Keratinocyte (primary cell): ENCODE data around the gene PER2.

Experiments
- EZH2 ChIP-seq: IDR thresholded peaks from one replicate; pipeline ENCODE4 v1.6.1; 2012; ENCODE audit warnings: inconsistent platforms, mild to moderate bottlenecking, low read length, moderate library complexity
- TF ChIP-seq, protein P1 (sequence below), 3 experiments: IDR thresholded peaks in 1 of 3; conservative IDR thresholded peaks in 1 of 3; optimal IDR thresholded peaks in 1 of 3; 2 replicates in 2 of 3; 3 replicates in 1 of 3; pipeline versions ENCODE3 to v1.5.1; 2011; ENCODE audit warnings: low read length in 3 of 3, mild to moderate bottlenecking in 3 of 3, moderate library complexity in 2 of 3, control low read depth in 1 of 3, inconsistent platforms in 1 of 3; ENCODE audit not compliant: insufficient read depth in 2 of 3; ENCODE audit errors: extremely low read depth in 1 of 3

DNA sequence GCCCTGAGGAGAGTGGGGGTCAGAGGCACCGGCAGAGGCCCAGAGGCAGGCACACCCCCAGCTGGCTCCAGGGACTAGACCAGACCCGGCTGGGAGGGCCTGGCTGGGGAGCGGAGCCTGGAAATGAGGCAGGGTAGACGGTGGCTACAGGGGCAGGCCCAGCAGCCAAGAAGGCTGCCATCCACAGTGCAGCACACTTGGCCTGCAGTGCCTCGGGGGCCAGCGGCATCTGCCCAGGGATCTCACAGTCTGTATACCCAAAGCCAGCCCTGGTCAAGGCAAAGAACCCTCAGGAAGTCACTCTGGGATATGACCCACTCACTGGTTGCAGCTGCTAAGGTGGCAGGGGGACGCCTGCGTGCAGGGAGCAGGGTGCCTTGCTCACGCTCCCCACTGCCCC lies 17.8 kb downstream of the PER2 start:
- TF ChIP-seq, protein P1, sequence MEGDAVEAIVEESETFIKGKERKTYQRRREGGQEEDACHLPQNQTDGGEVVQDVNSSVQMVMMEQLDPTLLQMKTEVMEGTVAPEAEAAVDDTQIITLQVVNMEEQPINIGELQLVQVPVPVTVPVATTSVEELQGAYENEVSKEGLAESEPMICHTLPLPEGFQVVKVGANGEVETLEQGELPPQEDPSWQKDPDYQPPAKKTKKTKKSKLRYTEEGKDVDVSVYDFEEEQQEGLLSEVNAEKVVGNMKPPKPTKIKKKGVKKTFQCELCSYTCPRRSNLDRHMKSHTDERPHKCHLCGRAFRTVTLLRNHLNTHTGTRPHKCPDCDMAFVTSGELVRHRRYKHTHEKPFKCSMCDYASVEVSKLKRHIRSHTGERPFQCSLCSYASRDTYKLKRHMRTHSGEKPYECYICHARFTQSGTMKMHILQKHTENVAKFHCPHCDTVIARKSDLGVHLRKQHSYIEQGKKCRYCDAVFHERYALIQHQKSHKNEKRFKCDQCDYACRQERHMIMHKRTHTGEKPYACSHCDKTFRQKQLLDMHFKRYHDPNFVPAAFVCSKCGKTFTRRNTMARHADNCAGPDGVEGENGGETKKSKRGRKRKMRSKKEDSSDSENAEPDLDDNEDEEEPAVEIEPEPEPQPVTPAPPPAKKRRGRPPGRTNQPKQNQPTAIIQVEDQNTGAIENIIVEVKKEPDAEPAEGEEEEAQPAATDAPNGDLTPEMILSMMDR (optimal IDR thresholded peaks at IDR 0.05 in 1 of 3, IDR thresholded peaks at IDR 0.05 in 1 of 3, conservative IDR thresholded peaks at IDR 0.05 in 1 of 3; ENCODE audit: extremely low read depth in 1 of 3, insufficient read depth in 2 of 3, low read length in 3 of 3): no peak
- TF ChIP-seq EZH2: no peak
